Muscle layer of duodenum (tissue), 2 donors: ENCODE data around the gene ZNF608.

Source experiments
- H3K27ac ChIP-seq: one replicate; pipeline ENCODE4 v1.7.0; 2013; ENCODE audit warnings: mild to moderate bottlenecking, low read length
- H3K27me3 ChIP-seq: one replicate; pipeline ENCODE4 v1.7.0; 2013; ENCODE audit warnings: low read depth, mild to moderate bottlenecking, control low read depth, low read length
- H3K36me3 ChIP-seq, 2 donors: one replicate each; pipeline ENCODE4 v1.7.0; 2013; ENCODE audit warnings: low read length in 2 of 2, control low read depth in 1 of 2, mild to moderate bottlenecking in 1 of 2; ENCODE audit not compliant: insufficient read depth in 2 of 2, control insufficient read depth in 1 of 2
- H3K4me1 ChIP-seq, 2 donors: one replicate each; pipeline ENCODE4 v1.7.0; 2013; ENCODE audit warnings: low read length in 2 of 2, mild to moderate bottlenecking in 2 of 2, control low read depth in 1 of 2, moderate library complexity in 1 of 2; ENCODE audit not compliant: insufficient read depth in 2 of 2, control insufficient read depth in 1 of 2
- H3K4me3 ChIP-seq, 2 donors: one replicate each; pipeline ENCODE4 v1.7.0; 2013; ENCODE audit warnings: low read length in 2 of 2, low read depth in 1 of 2, mild to moderate bottlenecking in 1 of 2
- H3K9me3 ChIP-seq, 2 donors: one replicate each; pipeline ENCODE4 v1.7.0; 2013; ENCODE audit warnings: low read length in 2 of 2, control low read depth in 1 of 2, mild to moderate bottlenecking in 1 of 2; ENCODE audit not compliant: control insufficient read depth in 1 of 2
- donor health status: healthy.

Gene ZNF608

DNA sequence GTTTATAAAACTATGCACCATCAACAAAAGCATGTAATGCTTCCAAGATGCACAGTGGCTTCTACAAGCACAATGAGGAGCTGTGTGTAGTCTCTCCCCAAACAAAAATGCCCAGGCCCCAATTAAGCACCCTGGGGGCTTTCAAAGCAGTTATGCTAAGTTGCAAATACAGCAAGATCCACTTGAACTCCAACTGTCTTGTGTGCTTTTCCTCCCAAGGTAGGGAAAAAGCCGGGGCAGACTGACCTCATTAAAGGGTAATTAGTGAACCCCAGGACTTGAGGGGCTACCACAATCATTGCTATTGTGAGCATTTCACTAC, 13.1 kb downstream of the ZNF608 start:
- Histone ChIP-seq H3K27ac (no peak overlapping the region), H3K27me3 (no peaks in the 10 kb centered on the region), H3K4me3 (no peak overlapping the region), H3K9me3 (no peaks in the 10 kb centered on the region), H3K4me1 (peaks cover 21 to 31% of the 10 kb centered on the region in 2 donors), H3K36me3 (no peaks in the 10 kb centered on the region)

- H3K4me1 ChIP-seq = peaks cover 17 to 26% of the 10 kb centered on the region in 2 donors
- no peaks in the 10 kb centered on the region for H3K36me3 ChIP-seq
- H3K9me3 ChIP-seq = no peaks in the 10 kb centered on the region
- H3K27me3 ChIP-seq = no peaks in the 10 kb centered on the region
- no peak overlapping the region for H3K27ac ChIP-seq
- no peak overlapping the region for H3K4me3 ChIP-seq
Observed at GRCh38 chr5:124732428-124733328, 13.8 kb downstream of the ZNF608 start.

- Histone ChIP-seq H3K4me3 (no peak overlapping the region), H3K4me1 (peaks cover 0 to 16% of the 10 kb centered on the region in 2 donors), H3K27ac (no peak overlapping the region), H3K36me3 (no peaks in the 10 kb centered on the region), H3K9me3 (no peaks in the 10 kb centered on the region), H3K27me3 (no peaks in the 10 kb centered on the region)
Observed at GRCh38 chr5:124730381-124730780, 16.1 kb downstream of the ZNF608 start.

DNA sequence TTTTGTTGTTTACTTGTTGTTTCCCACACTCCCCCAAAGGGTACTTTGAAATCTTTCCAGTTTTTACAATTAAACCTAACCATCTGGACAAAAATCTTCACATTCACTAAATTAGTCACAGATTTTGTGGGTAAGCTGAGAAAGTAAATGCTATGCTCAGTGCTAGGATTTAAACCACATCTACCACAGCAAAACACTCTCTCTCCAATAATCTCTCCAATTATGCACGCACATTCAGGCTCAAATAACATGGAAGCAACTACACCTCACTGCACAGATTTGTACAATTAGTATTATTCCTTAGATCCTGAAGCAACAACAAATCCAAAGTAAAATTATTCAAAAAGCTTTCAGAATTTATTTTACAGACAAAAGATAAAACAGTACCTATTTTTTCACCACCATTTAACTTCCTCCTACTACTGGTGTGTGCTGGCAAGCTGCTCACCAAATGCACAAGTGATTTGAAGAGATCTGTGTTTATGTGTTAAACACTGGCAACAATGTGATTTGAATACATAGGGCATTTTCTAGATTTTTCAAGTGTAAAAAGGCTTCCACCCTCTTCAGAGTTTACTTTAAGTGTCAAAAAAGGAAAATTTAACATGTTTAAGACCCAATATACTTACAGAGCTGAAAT, 16.6 kb downstream of the ZNF608 start:
- no peak overlapping the region for H3K27ac ChIP-seq
- no peaks in the 10 kb centered on the region for H3K9me3 ChIP-seq

DNA sequence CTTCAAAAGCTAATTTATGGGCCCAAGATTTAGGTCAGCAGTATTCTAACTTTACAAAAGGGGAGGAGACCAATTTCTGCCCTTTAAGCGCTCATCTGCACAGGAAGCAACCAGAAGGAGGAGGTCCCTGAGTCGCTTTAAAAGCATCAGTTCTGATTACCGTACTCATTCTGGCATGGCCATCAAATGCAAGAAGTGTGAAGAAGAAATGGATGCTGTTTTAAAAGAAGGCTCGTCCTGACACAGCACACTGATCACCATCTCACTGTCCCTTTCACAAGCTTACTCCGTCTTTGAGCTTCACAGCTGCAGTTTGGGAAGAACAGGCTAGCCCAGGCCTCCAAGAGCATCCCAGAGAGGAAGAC, 17.5 kb downstream of the ZNF608 start:
- no peaks in the 10 kb centered on the region for H3K9me3 ChIP-seq
- H3K4me3 ChIP-seq = no peak overlapping the region
- H3K36me3 ChIP-seq = no peaks in the 10 kb centered on the region
- H3K4me1 ChIP-seq = peaks cover 0 to 10% of the 10 kb centered on the region in 2 donors
- no peaks in the 10 kb centered on the region for H3K27me3 ChIP-seq
- H3K27ac ChIP-seq = no peak overlapping the region

More for the DNA sequence above, 16.6 kb downstream of the ZNF608 start:
- H3K4me3 ChIP-seq = no peak overlapping the region
- H3K27me3 ChIP-seq = no peaks in the 10 kb centered on the region
- peaks cover 0 to 16% of the 10 kb centered on the region in 2 donors for H3K4me1 ChIP-seq
- H3K36me3 ChIP-seq = no peaks in the 10 kb centered on the region

DNA sequence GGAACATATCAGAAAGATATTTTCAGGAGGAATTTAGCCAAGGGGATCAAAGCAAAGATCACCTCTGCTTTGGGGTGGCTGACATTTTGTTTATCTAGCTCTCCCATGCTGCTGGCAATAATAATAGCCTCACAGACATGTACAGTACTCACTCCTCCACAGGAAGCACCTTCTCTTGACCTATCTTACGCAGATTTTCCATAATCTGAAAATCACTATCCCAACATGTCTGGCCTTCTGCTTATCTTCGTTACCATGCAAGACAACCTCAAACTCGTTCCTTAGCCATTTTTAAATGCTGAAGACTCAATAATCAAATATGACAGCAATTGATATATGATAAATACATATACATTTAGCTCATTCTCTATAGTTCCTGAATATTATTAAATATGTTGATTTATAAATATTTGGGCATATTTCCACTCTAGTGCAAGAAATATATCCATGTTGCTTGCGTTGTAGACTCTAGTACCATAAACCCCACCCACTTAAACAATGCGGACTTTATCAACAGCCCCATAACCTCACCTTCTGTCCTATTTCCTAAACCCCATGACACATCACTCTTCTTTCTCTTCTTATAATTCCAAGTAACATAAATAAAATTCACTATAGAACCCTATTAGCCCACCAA, 18.0 kb downstream of the ZNF608 start:
- Histone ChIP-seq H3K4me1 (peaks cover 0 to 10% of the 10 kb centered on the region in 2 donors), H3K9me3 (no peaks in the 10 kb centered on the region), H3K27me3 (no peaks in the 10 kb centered on the region), H3K27ac (no peak overlapping the region), H3K4me3 (no peak overlapping the region), H3K36me3 (no peaks in the 10 kb centered on the region)

DNA sequence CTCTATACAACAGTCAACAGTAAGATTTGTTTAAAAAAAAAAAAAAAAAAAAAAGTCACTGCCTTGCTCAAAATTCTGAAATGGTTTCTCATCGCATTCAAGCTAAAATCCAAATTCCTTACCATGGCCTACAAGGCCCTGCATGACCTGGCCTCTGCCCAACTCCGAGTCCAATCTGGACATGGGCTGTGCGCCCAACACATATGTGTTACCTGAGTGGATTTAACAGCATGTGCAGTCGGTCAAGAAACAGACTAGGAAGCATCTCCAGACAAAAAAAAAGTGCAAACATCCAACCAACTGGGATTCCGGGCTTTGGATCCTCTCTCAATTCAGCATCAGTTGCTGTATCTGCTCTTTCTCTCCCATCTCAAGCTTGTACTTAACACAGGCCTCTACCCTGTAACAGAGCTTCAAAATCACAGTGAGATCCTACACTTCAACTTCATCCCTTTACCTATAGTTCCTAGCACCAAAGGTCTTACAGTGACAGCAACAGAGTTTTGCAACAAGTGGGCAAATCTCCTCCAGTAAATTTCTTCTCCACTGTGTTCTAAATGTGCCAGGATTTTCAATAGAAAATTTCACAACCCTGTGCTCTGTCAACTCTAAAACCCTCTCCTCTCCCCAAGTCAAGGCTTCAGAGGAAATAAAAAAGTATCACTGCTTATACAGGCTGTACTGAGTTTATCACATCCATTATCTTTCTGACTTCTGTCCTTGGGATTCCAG, 19.6 kb downstream of the ZNF608 start:
- no peaks in the 10 kb centered on the region for H3K9me3 ChIP-seq
- no peaks in the 10 kb centered on the region for H3K27me3 ChIP-seq
- no peaks in the 10 kb centered on the region for H3K4me1 ChIP-seq
- no peak overlapping the region for H3K4me3 ChIP-seq
- H3K36me3 ChIP-seq = no peaks in the 10 kb centered on the region
- no peak overlapping the region for H3K27ac ChIP-seq

- no peaks in the 10 kb centered on the region for H3K9me3 ChIP-seq
- no peaks in the 10 kb centered on the region for H3K36me3 ChIP-seq
- no peaks in the 10 kb centered on the region for H3K27me3 ChIP-seq
- no peak overlapping the region for H3K27ac ChIP-seq
- H3K4me1 ChIP-seq = no peaks in the 10 kb centered on the region
- H3K4me3 ChIP-seq = no peak overlapping the region
Observed at GRCh38 chr5:124725622-124726258, 20.7 kb downstream of the ZNF608 start.

- no peak overlapping the region for H3K4me3 ChIP-seq
- no peaks in the 10 kb centered on the region for H3K36me3 ChIP-seq
- no peaks in the 10 kb centered on the region for H3K4me1 ChIP-seq
- no peak overlapping the region for H3K27ac ChIP-seq
- no peaks in the 10 kb centered on the region for H3K9me3 ChIP-seq
- H3K27me3 ChIP-seq = no peaks in the 10 kb centered on the region
Observed at GRCh38 chr5:124725040-124725434, 21.4 kb downstream of the ZNF608 start.

GRCh38 chr5:124724357-124725039, 21.9 kb downstream of the ZNF608 start:
- H3K4me1 ChIP-seq = peaks cover 0 to 4% of the 10 kb centered on the region in 2 donors
- H3K9me3 ChIP-seq = no peaks in the 10 kb centered on the region
- H3K36me3 ChIP-seq = no peaks in the 10 kb centered on the region
- H3K27me3 ChIP-seq = no peaks in the 10 kb centered on the region
- H3K27ac ChIP-seq = no peak overlapping the region
- H3K4me3 ChIP-seq = no peak overlapping the region
